ENCODE data around the gene CPEB2.
"Not testable (repeated sequence)": the region's sequence is repeated elsewhere in the genome, so short reads cannot be mapped to it uniquely, and the experiment has no call there.

The CPEB2 gene

GRCh38 chr4:15043922-15044321 lies 41.6 kb downstream of the CPEB2 start:
- no peak for DNase-seq (ENCODE audit: low read depth)

- no peak for DNase-seq (ENCODE audit: low read depth)
These were observed 52.3 kb downstream of the CPEB2 start for GRCh38 chr4:15054541-15054940.

GRCh38 chr4:15060213-15060612 lies 57.9 kb downstream of the CPEB2 start:
- DNase-seq (ENCODE audit: low read depth): no peak

- DNase-seq (ENCODE audit: low read depth): no peak
These were observed 61.1 kb downstream of the CPEB2 start for GRCh38 chr4:15063341-15063740.

GRCh38 chr4:15065516-15065915 lies 63.2 kb downstream of the CPEB2 start:
- DNase-seq (ENCODE audit: low read depth): no peak

GRCh38 chr4:15066140-15066539 lies 63.9 kb downstream of the CPEB2 start:
- DNase-seq (ENCODE audit: low read depth): no peak

- no peak for DNase-seq (ENCODE audit: low read depth)
These were observed 66.0 kb downstream of the CPEB2 start for GRCh38 chr4:15068298-15068697.

DNA sequence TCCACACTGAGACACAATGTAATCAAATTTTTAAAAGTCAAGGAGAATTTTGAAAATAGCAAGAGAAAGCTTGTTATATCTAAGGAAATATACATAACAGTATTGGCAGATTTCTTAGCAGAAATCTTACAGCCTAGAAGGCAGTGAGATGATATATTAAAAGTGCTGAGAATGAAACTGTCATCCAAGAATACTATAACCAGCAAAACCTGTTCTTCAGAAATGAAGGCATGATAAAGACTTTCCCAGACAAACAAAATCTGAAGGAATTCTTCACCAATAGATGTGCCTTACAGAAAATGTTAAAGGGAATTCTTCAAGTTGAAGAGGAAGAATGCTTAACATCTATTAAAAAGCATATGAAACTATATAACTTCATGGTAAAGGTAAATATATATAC lies 73.6 kb downstream of the CPEB2 start:
- no peak for DNase-seq (ENCODE audit: low read depth)

- DNase-seq (ENCODE audit: low read depth): peak; percentile 41
These were observed 75.7 kb downstream of the CPEB2 start for GRCh38 chr4:15077969-15078368.

DNA sequence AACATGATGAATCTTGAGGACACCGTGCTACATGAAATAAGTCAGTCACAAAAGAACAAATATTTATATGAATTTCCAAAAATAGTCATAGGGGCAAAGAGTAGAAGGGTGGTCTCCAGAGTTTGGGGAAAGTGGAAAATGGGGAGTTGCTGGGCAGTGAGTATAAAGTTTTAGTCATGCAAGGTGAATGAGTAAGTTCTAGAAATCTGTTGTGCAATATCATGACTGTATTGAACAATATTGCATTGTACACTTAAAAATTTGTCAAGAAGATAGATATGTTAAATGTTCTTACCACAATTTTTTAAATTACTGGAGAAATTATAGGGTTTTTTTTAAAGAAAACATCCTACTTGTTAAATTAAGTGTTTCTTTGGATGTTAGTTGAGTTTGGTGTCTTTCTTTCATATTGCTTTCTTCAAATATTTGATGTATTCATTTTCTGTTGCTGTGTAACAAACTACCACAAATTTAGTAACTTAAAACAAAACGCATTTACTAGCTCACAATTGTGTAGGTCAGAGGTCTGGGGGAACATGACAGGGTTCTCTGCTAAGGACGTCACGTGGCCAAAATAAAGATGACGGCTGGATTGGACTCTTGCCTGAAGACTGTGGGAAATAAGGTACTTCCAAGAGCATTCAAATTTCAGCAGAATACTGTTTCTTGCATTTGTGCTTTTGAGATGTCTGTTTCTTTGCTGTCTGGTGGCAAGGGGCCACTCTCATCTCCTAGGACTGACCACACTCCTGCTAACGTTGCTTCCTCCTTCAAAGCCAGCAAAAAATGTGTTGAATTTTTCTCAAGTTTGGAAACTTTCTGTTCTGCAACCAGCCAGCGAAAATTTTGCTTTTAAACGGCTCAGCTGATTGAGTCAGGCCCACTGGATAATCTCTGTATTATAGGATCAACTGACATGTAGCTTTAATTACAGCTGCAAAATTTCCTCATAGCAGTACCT lies 76.7 kb downstream of the CPEB2 start:
- peak; percentile 3 for DNase-seq (ENCODE audit: low read depth)

GRCh38 chr4:15084780-15085179 lies 82.5 kb downstream of the CPEB2 start:
- DNase-seq (ENCODE audit: low read depth): no peak

GRCh38 chr4:15085762-15086161 lies 83.5 kb downstream of the CPEB2 start:
- not testable (repeated sequence) for DNase-seq (ENCODE audit: low read depth)

- DNase-seq (ENCODE audit: low read depth): not testable (repeated sequence)
These were observed 84.0 kb downstream of the CPEB2 start for GRCh38 chr4:15086259-15086658.

DNA sequence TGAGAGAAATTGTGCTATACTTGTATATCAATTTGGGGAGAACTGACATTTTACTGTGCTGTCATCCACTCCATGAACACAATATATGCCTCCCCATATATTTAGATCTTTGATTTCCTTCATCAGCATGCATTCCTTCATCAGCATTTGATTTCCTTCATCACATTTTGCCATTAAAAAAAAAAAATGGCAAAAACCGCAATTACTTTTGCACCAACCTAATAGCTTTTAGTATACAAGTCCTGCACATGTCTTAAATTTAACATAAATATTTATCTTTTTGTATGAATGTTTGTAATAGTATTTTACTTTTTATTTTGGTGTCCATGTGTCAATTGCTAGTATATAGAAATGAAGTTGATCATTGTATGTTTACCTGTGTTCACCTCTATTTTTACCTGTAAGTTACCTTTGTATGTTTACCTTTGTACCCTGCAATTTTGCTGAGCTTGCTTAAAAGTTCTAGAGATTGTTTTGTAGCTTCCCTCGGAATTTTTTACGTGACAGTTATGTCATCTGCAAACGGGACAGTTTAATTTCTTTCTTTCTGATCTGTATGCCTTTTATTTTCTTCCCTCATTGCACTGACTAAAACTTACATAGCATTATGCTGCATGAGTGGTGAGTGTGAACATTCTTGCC lies 86.2 kb downstream of the CPEB2 start:
- no peak for DNase-seq (ENCODE audit: low read depth)

DNA sequence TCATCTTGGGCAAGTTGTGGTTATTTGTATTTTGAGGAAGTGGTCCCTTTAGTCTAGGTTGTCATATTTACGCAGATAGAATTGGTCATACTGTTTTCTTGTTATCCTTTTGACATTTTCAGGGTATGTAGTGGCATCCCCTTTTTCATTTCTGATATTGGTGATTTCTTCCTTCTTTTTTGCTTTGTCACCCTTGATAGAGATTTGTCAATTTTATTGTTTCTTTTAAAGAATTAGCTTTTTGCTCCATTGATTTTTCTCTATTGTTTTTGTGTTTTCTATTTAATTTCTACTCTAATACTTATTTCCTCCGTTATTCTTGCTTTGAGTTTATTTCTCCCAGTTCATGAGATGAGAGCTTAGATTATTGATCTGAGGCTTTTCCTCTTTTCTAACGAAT lies 87.7 kb downstream of the CPEB2 start:
- DNase-seq (ENCODE audit: low read depth): no peak

GRCh38 chr4:15100380-15100779 lies 98.1 kb downstream of the CPEB2 start:
- DNase-seq (ENCODE audit: low read depth): no peak

DNA sequence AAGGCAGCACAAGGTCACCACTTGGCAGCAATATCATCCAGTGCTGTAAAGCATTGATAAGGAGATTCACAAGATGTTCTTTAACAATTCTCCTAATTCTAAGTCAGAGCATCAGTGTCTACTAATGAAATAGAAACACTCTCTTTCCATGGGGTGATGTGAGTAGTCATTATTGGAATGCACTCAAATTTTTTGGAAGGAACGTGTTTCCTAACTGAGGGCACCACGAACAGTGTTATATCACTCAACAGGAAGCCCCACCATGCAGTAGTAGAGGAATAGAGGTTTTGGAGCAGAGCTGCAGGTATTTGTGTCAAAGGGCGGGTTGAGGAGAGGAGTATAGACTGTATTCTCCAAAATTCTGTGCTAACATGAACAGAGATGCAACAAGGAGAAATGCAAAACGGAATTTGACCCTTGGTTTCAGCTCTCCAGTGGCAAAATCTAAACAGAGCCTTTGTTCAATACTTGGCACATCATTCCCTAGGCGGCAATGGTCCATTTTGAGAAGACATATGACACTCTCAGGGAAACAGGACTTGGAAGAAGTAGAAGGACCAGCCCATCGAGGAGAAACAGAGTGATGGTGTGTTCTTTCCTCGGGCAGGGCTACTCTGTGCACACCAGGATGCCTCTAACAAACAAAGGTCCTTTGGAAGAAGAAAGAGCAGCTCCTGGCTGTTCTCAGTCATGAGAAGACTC lies 98.9 kb downstream of the CPEB2 start:
- DNase-seq (ENCODE audit: low read depth): peak; percentile 39

- DNase-seq (ENCODE audit: low read depth): no peak
These were observed 102.5 kb downstream of the CPEB2 start for GRCh38 chr4:15104825-15105224.

DNA sequence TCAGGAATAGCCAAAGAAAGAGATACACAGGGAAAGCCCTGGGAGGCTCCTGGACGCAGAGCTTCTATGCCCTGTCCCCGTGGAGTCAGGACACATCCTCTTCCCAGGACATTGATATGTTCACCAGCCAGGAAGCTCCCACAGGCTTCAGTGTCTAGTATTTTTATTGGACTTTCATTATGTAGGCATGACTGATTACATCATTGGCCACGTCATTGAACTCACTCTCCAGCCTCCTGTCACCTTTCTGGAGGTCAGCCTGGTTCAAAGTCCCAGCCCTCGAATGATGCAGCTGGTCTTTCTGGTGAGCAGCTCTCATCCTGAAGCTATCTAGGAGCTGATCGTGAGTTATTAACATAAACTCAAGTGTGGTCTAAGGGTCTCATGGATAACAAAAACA lies 104.1 kb downstream of the CPEB2 start:
- DNase-seq (ENCODE audit: low read depth): no peak

GRCh38 chr4:15109600-15109999 lies 107.3 kb downstream of the CPEB2 start:
- no peak for DNase-seq (ENCODE audit: low read depth)

DNA sequence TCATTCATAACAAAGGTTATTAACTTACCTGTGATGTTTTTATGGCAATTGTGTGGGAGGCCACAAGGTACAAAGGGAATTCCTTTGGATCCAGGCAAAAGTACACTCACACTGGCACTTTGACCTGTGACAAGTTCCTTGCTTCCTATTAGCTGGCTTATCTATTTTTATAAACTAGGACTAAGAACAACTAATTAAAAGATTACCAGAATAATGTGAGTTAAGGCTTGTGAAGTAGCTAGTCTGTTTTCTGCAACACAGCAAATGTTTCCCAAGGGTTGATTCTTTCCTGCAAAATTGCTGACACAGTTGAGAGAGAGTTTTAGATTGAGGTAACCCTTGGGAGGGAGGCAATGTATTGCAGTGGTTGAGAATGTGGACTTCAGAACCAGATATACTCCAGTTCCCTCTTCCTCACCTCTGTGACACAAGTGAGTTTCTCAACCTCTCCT lies 107.9 kb downstream of the CPEB2 start:
- no peak for DNase-seq (ENCODE audit: low read depth)

DNA sequence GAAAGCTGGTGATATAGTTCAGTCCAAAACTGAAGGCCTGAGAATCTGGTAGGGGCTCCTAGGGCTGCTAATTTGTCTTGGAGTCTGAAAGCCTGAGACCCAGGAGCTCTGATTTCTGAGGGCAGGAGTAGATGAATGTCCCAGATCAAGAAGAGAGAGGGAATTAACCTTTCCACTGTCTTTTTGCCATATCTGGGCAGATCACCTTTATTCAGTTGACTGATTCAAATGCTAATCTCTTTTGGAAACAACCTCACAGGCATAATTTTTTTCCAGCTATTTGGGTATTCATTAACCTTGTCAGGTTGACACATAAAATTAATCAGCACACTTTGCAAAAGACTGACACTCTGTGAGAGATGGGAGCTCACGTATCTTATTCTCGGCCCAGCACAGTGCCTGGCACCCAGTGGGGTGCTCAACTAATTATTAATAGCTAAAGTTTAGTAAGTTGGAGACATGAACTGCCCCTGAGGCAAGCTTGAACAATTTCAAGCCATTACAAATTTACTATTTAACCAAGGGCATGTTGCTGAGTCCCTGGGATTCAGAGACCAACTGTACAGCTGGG lies 114.3 kb downstream of the CPEB2 start:
- no peak for DNase-seq (ENCODE audit: low read depth)
